ENCODE measurements around the gene UGT1A10.

The UGT1A10 gene

DNA sequence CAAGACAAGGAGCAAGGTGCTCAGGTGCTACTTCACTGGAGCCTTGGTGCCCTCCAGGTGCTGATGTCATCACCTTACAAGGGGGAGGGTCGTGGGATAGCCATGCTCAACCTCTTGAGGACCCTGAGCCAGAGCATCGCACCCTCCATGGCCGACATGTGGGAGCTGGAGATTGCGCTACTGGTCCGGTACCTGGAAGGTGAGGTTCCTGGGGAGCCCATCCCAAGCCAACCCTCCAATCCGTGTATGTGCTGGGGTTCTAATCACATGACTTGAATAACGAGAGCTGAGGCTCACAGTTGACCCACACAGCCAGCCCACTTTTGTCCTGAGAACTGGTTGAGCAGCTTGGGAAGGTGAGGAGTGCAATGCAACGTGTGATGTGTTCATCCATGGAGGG lies 167.7 kb downstream of the UGT1A10 start:
- no peak for DNase-seq (ENCODE audit: low read depth)

DNA sequence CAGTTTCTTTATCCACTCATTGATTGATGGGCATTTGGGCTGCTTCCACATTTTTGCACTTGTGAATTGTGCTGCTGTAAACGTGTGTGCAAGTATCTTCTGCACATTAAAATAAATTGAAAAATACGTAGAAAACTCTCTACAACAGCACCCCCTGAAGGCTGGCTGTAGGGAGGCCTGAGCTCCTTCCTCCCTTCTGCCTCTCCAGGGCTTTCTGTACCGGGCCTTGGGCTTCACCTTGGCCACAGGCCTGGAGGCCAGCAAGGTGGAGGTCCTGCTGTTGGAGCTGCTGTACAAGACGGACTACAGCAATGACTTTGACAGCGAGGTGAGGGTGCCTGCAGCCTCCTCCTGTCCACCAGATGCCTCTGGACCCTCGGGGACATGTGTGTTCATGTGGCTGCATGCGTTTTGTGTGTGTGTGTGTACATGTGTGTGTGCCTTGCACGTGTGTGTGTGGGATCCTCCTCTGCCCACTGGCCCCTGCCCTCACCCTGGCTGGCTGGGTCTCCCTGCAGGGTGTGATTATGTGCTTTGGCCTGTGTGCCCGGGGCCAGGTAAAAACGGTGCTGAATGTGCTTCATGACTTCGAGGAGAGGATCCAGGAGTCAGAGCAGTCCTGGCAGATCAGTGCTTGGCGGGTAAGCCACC lies 171.1 kb downstream of the UGT1A10 start:
- no peak for DNase-seq (ENCODE audit: low read depth)

DNA sequence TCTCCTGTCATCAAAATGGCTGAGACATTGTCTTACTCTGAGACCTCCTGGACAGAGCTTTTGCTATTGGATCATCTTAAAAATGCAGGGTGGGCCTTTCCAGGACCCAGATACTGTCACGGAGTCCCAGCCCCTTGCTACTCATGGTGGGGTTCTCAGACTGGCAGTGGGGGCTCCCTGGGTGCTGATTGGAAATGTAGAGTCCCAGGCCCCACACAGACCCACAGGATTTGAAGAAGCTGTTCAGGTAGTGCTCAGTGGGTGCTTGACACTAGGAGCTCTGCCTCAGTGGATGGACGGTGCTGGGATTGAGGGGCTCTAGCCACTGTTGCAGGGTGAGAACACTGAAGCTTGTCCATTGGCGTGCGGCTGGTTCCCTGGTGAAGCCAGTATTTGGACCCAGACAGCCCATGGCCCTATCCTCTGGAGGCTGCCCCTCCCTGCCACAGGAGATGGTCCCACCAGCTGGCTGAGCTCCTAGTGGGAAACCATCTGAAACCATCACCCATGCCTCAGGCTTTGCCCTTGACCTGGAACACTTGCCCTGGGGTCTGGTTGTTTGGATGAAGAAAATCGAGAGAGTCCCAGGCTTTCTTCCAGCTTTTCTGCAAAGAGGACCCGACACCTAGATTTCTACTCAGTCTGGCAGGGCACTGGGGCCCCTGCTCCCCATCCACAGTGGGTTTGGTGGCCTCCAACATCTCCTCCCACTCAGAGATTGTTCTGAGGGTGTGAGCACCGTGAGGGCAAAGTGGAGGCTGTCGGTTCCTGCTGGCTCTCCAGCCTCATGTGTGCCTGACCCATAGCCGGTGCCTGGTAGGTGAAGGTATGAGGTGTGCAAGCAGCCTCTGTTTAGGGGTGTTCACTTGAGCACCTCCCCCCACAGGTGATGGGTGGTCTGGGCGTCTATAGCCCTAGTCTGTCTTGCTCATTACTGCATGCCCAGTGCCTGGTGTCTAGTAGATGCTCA lies 172.0 kb downstream of the UGT1A10 start:
- no peak for DNase-seq (ENCODE audit: low read depth)

DNA sequence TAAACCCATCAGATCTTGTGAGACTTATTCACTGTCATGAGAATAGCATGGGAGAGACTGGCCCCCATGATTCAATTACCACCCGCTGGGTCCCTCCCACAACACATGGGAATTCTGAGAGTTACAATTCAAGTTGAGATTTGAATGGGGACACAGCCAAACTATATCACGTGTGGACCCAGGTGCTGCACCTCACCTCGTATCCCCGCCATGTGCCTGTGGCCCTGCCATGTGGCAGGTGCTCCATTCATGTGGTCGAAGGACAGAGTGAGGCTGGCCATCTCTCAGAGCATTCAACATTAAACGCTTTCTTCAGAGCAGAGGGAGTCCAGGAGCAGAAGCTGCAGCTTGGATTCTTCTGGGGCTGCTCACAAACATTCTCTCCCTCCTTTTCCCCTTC lies 174.1 kb downstream of the UGT1A10 start:
- DNase-seq (ENCODE audit: low read depth) = no peak

DNA sequence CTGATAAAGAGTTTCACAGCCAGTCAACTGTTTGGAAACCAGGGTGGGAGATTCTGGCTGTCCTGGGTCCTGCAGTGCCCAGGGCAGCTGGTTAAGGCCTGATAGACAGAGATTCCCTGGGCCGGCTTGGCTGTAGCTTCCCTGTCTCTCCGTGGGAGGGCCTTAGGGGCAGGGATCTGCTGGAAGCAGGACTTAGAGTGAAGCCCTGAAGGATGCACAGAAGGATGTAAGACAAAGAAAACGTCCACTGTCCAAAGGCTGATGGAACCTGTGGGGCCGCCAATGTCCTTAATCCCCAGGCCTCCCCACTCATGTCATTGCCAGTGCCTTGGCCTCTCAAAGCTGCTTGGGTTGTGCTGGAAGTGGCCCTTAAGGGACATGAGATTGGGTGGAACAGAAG lies 174.8 kb downstream of the UGT1A10 start:
- DNase-seq (ENCODE audit: low read depth) = no peak

DNA sequence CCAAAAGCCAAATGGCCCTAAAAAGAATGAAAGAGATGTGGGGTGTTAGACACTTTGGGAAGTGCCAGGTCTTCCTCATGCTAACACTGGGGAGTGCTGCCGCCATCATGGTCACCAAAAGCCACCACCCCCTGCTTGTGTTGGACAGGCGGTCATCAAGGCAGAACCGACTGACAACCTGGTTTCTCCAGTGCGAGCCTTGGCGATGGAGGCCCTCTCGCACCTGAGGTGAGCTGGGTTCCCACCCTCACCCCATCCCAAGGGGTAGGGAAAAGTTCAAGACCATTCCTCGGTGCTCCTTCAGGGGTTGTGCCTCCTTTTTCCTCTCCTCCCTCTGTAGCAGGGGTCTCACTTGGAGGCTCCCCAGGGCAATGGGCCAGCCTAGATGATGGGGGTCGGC lies 175.5 kb downstream of the UGT1A10 start:
- DNase-seq (ENCODE audit: low read depth) = no peak

DNA sequence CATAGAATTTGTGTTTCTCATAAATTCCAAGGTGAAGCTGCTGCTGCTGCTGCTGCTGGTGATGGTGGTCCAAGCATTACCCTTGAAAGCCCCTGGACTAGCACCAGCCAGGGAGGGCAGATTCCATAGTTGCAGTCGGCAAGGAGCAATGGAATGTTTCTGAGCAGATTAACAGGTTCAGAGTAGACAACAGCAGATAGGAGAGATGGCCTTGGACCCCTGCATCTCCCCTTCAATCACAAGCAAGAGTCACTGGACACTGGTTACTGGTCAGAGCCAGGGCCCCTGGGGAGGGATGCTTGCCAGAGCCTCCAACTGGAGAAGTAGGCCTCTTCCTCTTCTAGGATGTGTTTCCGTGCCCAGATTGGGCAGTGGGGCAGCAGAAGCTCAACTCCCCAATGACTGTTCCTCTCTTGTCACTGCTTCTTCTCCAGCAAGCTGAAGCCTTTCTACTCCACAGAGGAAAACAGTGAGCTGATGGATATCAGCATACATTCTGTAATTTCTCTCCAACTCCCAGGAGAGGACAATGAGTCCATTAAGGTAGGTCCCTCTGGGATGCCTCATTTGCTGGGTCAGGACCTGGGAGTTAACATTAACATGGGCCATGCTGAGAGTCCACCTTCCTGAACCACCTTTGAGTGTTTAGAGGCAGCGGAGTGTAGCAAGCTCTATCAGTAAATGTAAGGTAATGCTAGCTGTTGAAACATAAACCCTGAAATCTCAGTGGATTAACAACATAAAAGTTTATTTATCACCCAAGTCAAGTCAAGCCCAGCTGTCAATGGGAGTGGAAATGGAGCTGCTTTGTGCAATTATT lies 177.2 kb downstream of the UGT1A10 start:
- no peak for DNase-seq (ENCODE audit: low read depth)

DNA sequence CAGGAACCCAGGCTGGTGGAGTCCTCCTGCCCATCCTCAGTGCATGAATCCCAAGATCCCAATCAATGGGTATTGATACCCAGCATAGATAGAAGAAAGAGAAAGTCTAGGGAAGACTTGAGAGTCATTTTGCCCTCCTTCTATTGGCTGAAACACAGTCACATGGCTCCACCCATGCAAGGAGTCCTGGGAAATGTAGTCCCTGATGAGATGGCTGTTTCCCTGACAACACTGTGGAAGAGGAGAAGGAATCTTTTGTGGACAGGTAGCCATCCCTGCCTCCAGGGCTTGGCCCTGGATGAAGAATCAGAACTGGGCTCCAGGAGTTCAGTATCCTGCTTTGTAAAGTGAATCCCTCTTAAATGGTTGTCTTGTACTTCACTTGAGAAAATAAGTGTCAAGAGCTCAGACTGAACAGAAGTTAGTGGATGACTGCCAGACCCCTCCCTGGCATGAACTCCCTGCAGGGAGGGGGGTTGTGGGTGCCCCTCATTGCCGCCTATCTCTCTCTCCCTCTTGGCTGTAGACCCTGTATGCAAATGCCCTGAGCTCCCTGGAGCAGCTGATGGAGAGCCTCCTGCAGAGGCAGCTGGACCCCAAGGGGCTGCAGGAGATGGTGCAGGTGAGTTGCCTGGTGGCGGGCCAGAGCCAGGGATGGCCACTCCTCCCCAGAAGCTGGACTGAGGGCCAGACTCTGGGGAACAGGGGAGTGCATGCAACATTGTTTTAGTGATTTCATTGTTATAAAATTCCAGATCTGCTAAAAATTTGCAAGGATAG lies 178.0 kb downstream of the UGT1A10 start:
- no peak for DNase-seq (ENCODE audit: low read depth)

DNA sequence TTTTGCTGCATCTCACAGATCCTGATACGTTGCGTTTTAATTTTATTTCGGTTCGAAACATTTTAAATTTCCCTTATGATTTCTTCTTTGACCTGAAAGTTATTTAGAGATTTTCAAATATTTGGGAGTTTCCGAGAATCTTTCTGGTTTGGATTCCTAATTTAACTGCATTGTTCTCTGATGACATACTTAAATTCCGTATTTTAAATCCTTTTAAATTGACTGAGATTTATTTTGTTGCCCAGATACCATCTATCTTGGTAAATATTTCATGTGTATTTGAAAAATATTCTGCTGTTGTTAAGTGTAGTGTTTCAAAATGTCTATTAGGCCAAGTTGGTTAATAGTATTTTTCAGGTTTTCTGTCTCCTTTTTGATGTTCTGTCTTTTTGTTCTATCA lies 179.6 kb downstream of the UGT1A10 start:
- no peak for DNase-seq (ENCODE audit: low read depth)

DNA sequence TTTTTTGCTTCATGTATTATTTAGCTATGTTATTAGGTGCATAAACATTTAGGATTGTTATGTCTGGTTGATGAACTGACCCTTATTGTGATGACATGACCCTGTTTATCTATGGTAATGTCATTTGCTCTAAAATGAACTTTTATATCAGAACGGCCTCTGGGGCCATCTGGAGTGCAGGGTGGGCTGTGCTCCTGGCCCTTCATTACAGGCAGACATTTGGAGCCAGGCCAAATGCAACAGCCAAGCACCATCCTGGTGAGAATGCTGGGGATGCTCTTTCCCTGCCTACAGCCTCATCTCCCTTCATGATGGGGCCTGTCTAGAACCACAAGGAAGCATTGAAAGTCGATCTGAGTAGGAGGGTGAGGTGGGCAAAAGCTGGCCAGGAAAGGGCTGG lies 180.1 kb downstream of the UGT1A10 start:
- DNase-seq (ENCODE audit: low read depth) = no peak

DNA sequence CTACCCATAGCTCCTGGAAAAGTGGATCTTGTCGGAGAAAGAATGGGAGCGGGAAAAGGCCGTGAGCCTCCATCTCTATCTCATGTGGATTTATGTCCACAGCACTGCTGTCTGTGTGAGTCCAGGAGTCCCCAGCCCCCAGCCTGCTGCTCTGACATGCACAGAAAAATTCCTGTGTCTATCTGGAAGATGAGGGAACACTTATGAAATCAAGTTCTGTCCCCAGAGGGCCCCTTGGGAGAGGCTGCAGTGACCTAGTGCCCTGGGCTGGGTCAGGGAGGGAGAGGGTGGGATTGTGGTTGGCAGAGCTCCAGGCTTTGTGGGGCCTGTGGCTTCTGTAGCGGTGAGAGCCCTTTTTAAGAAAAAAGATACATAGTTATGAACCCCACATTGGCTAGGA lies 180.5 kb downstream of the UGT1A10 start:
- DNase-seq (ENCODE audit: low read depth) = no peak

DNA sequence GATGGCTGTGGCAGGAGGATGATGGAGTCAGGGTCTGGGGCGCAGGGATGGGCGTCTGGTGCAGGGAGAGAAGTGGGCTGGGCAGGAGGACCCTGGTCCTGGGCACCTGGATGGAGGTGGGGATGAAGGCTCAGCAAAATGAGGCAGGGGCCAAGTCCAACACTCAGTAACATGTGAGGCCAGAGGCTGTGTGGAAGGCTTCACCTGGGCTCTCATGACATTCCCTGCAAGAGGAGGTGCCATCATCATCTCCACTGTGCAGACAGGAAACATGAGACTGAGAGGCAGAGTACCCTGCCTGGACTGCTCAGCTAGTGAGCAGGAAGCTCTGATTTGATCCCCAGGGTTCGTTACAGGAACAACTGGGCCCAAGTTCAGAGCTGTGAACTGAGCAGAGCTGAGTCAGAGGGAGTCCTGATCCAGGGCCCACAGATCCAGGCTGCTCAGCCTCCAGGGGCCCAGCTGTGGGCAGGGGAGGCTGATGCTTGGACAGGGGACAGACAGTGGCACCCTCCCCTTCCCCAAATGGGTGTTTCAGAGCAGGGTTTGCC lies 181.2 kb downstream of the UGT1A10 start:
- no peak for DNase-seq (ENCODE audit: low read depth)

DNA sequence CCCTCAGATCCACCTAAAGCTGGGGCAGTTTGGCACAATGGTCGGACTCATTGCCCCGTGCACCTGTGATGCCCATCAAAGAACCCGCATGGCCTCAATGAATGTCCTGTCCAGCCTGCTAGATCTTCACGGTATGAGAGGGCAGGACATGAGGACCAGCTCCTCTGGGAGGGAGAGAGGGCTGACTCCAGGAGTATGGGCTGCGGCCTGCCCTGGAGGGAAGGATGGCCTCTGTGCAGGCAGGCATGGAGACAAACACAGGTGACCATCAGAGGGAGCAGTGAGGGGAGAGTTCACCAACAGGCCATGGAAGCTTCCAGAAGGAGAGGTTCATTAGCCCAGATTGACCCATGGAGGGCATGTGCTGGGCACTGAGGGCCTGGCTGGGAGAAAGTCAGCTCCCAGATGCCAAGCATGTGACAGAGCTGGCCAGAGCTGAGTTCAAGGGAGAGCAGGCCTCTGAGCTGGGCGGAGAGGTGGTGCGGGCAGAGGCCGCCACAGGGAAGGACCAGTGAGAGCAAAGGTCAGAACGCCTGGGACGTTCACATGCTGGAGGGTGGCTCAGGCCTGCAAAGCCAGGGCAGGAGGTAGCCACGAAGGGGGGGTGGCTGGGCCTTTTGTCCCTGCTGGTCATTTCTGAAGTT lies 181.9 kb downstream of the UGT1A10 start:
- DNase-seq (ENCODE audit: low read depth) = no peak

DNA sequence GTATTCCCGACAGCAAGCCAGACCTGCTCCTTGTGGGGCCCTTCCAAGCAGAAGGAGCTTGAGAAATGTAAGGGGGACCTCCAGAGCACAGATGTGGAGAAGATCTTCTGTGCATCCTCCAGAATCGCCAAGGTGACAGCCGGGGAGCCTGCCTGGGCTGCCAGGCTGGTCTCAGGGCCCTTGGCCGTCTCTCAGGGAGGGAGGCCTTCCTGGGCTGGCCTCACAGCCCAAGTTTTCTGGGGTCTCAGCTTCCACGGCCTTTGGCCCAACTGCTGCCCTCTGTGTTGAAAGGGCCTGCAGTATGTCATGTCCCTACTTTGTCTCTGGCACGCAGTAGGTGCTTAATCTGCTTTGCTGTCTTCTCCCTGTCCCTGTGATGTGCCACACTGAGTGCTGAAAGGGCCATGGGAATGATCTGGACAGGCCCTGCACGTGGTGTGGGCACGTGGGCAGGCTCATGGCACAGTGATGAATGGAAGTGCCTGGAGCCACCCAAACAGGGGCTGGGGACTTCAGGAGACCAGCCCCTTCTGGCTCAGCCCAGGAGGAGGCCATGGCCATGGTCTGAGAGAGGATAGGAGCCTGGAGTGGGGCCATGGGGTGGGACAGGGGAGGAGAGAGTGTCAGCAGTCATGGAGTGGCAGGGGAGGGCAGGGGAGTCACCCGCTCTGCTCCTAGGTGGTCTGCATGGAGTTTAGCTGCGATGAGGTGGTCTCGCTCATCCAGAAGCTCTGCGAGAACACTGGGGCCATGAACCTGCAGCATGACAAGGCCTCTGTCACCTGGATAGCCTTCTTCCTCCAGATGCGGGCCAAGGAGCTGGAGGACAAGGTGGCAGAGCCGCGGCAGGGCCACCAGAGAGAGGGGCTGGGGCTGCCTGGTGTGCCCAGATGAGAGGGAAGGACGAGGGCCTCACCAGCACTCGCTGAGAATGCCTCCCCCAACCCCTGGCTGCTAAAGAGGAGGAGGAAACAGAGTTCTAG lies 182.7 kb downstream of the UGT1A10 start:
- no peak for DNase-seq (ENCODE audit: low read depth)

DNA sequence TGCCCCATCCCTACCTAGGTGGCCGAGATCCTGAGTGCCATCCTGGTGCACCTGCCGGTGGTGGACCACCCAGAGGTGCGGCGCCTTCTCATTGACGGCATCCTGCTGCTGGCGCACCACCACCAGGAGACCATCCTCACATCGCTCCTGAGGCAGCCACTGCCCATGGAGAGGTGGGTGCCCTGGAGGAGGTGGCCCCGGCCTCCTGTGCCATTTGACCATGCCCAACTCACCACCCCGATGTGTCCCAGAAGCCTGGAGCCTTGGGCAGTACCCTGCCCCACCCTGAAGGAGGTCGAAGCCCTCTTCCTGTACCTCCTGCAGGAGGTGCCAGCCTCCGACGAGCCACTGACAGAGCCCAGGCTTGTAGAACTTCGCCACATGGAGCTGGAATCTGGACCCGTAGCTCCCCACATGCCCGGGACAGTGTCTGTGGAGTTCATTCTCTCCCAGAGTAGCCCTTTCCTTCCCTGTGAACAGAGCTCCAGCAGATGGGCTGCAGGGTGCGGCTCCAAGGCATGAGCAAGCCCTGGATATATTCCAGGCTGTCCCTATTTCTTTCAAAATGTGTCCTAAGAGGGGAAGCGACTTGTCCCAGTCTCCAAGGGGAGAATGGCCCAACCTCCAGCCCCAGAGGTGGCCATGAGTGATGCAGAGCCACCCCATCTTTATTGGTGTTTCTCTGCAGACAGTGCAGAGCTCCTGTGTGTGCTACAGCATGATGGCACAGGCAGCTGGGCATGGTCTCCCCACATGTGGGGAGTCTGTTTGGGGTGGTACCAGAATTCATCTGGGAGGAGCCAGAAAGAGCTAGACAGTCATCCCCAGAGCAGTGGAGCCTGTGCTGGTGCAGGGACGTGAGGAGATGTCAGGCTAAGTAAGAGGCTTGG lies 183.9 kb downstream of the UGT1A10 start:
- no peak for DNase-seq (ENCODE audit: low read depth)

DNA sequence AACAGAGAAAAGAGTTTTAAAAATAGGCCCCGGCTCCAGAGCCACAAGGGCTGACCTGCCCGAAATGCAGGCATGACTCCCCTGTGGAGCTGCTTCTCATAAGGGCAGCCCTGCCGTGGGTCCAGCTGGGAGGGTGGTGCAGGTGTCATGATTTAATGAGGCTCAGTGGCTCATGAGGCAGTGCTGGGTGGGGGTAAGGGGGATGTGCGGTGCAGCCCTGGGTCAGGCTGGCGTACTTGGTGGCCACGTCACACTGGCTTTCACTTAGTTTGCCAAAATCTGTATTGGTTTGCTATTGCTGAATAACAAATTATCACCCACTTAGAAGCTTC lies 184.5 kb downstream of the UGT1A10 start:
- DNase-seq (ENCODE audit: low read depth) = no peak

DNA sequence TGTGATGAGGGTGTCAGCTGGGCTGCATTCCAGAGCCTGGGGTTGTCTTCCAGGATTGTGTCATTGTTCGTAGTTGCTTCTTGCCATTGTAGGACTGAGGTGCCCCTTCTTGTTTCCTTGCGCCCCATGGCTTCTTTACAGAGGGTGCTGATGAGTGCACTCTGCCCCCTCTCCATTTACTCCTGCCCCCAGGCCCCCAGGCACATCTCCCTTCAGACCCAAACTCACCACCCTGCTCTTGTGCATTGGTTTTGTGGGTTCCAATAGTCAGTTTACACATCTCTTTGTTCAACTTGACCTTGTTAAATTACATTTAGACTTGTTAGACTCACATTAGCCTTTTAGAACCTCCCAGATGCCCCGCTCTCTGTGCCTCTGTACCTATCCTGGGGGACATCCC lies 184.9 kb downstream of the UGT1A10 start:
- no peak for DNase-seq (ENCODE audit: low read depth)

DNA sequence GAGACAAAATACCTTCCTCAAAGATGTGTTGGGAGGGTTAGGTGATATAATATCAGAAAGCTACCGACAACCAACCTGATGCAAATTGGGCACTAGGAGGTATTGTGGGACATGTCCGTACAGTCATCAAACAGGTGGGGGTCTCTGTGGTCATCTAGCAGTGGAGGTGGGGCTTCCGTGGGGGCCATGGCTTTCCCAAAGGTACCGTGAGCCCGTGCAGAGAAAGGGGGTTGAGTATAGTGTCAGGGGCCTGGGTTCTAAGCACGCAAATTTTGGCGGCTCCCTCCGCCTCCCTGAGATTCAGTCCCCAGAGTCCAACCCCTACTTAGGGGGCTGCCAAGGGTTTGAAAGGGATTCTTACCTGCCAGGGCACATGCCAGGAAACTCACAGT lies 185.5 kb downstream of the UGT1A10 start:
- DNase-seq (ENCODE audit: low read depth) = no peak
